BLaER1 treated with 17β-estradiol and CSF1 and Interleukin-3, amounts not matched to agents 10 nM and 100 nM (cell line): ENCODE results near the gene SP3.

Experiments
- H3K27ac ChIP-seq, 11 experiments: shearing (Covaris generic); formaldehyde crosslinking; 2 replicates each; pipeline ENCODE4 v1.8.1; 2022
- H3K27me3 ChIP-seq, 11 experiments: shearing (Covaris generic); formaldehyde crosslinking; 2 replicates each; pipeline ENCODE4 v1.8.1; 2022
- H3K36me3 ChIP-seq, 11 experiments: shearing (Covaris generic); formaldehyde crosslinking; 2 replicates each; pipeline ENCODE4 v1.8.1; 2022
- H3K4me1 ChIP-seq, 10 experiments: shearing (Covaris generic); formaldehyde crosslinking; 2 replicates each; pipeline ENCODE4 v1.8.1; 2022
- H3K4me2 ChIP-seq, 11 experiments: shearing (Covaris generic); formaldehyde crosslinking; 2 replicates each; pipeline ENCODE4 v1.8.1; 2022
- H3K4me3 ChIP-seq, 10 experiments: shearing (Covaris generic); formaldehyde crosslinking; 2 replicates each; pipeline ENCODE4 v1.8.1; 2022
- H3K9ac ChIP-seq, 11 experiments: shearing (Covaris generic); formaldehyde crosslinking; 2 replicates each; pipeline ENCODE4 v1.8.1; 2022
- H3K9me3 ChIP-seq, 11 experiments: shearing (Covaris generic); formaldehyde crosslinking; replicated peaks in 1 of 11; 2 replicates each; pipeline ENCODE4 v1.8.1; 2022
- H4K20me1 ChIP-seq, 11 experiments: shearing (Covaris generic); formaldehyde crosslinking; 2 replicates each; pipeline ENCODE4 v1.8.1; 2022
- Cebpa-rat ChIP-seq, 11 experiments: shearing (Covaris generic); IDR thresholded peaks; 2 replicates each; pipeline ENCODE4 v1.8.1; 2022

SP3 gene

DNA sequence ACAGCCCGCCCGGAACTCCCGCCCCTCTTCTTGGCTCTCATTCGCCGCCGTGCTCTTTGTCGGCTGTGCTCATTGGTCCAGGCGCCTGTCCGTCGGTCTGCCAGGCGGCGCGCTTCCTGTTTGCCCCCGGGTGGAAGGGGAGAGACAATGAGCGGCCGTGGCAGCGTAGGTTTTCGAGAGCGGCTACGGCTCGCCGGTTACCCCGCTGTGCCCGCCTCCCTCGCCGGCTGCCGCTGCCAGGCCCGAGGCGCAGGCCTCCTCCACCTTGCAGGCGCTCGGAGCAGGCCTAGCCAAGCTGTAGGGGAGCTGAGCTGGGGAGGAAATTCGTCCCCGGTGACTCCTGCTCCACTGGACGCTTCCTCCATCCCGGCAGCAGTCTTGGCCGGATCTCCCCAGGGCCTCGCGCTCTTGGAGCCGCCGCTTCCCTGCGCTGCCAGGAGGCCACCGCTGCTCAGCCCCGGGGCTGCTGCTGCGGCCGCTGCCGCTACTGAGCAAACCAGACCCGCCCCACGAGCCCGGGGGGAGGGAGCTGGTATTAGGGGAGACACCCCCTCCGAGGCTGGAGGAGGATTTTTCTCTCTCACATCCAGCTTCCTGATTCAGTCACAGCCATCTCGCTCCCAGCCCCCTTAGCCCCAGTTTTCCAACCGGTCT, at the start of gene SP3:
Gene SP3 (minus strand): TSS at position 2 of the 654 bp plus-strand sequence. CDS start 202 bp downstream, outside the sequence.
- H3K9ac ChIP-seq = peak within 1 kb of the TSS; percentile 99 to 100 (median 100)
- H4K20me1 ChIP-seq = peaks cover 0 to 25% (median 20%) of the 10 kb centered on the region in 11 experiments; a peak in 12 of 22 replicates
- peak within 1 kb of the TSS; percentile 83 to 95 (median 89) for H3K4me2 ChIP-seq
- no peak for TF ChIP-seq Cebpa-rat (IDR thresholded peaks at IDR 0.05)
- peak within 1 kb of the TSS; percentile 95 to 100 (median 100) for H3K27ac ChIP-seq
- peak within 1 kb of the TSS; percentile 80 to 99 (median 93) for H3K4me3 ChIP-seq
- no peaks in the 10 kb centered on the region for H3K27me3 ChIP-seq
- peaks cover 10 to 21% (median 12%) of the 10 kb centered on the region in 11 experiments; a peak in 20 of 22 replicates for H3K36me3 ChIP-seq
- peaks cover 17 to 42% (median 32%) of the 10 kb centered on the region in 10 experiments for H3K4me1 ChIP-seq
- peaks cover 9 to 12% (median 11%) of the 10 kb centered on the region in 11 experiments; a peak in 20 of 22 replicates for H3K9me3 ChIP-seq

- H3K4me1 ChIP-seq = peaks cover 4 to 24% (median 15%) of the 10 kb centered on the region in 10 experiments; a peak in 18 of 20 replicates
- H4K20me1 ChIP-seq = no peaks in the 10 kb centered on the region
- H3K27me3 ChIP-seq = peaks cover 7 to 40% (median 19%) of the 10 kb centered on the region in 11 experiments; a peak in 19 of 22 replicates
- no peaks in the 10 kb centered on the region for H3K36me3 ChIP-seq
- no peak overlapping the region for H3K9ac ChIP-seq
- no peak overlapping the region for H3K27ac ChIP-seq
- no peak for TF ChIP-seq Cebpa-rat (IDR thresholded peaks at IDR 0.05)
- H3K4me3 ChIP-seq = no peak overlapping the region
- peak overlapping the region in 4 of 11 experiments; percentile 2 to 47 (median 26); a peak in 2 of 22 replicates for H3K4me2 ChIP-seq
- H3K9me3 ChIP-seq = peaks cover 0 to 18% (median 12%) of the 10 kb centered on the region in 11 experiments; a peak in 16 of 22 replicates
These were observed 49.5 kb upstream of the SP3 start for GRCh38 chr2:174014699-174015070.

GRCh38 chr2:174014011-174014698, 49.0 kb upstream of the SP3 start:
- no peak overlapping the region for H3K9ac ChIP-seq
- H3K4me2 ChIP-seq = peak overlapping the region in 8 of 11 experiments; percentile 8 to 70 (median 46); a peak in 10 of 22 replicates
- no peaks in the 10 kb centered on the region for H4K20me1 ChIP-seq
- H3K4me3 ChIP-seq = no peak overlapping the region
- H3K9me3 ChIP-seq = peaks cover 0 to 18% (median 12%) of the 10 kb centered on the region in 11 experiments; a peak in 16 of 22 replicates
- H3K36me3 ChIP-seq = no peaks in the 10 kb centered on the region
- peak overlapping the region in 1 of 11 experiments; percentile 8; a peak in 1 of 22 replicates for H3K27ac ChIP-seq
- peaks cover 4 to 24% (median 15%) of the 10 kb centered on the region in 10 experiments; a peak in 18 of 20 replicates for H3K4me1 ChIP-seq
- no peak for TF ChIP-seq Cebpa-rat (IDR thresholded peaks at IDR 0.05)
- peaks cover 7 to 44% (median 19%) of the 10 kb centered on the region in 11 experiments; a peak in 19 of 22 replicates for H3K27me3 ChIP-seq

- Histone ChIP-seq H3K27ac (peak overlapping the region in 3 of 11 experiments; percentile 2 to 13 (median 10); a peak in 2 of 22 replicates), H3K4me1 (peaks cover 6 to 24% (median 16%) of the 10 kb centered on the region in 10 experiments; a peak in 19 of 20 replicates), H3K27me3 (peaks cover 7 to 52% (median 19%) of the 10 kb centered on the region in 11 experiments; a peak in 19 of 22 replicates), H3K36me3 (no peaks in the 10 kb centered on the region), H4K20me1 (no peaks in the 10 kb centered on the region), H3K9me3 (peaks cover 0 to 18% (median 12%) of the 10 kb centered on the region in 11 experiments; a peak in 16 of 22 replicates), H3K4me3 (0 out of 20 replicates have a peak overlapping the region, but pooled peaks of 1 of the 10 experiments have one; percentile 42), H3K4me2 (peak overlapping the region in 10 of 11 experiments; percentile 8 to 83 (median 54); a peak in 18 of 22 replicates), H3K9ac (no peak overlapping the region; a peak in 1 of 22 replicates)
- no peak for TF ChIP-seq Cebpa-rat (IDR thresholded peaks at IDR 0.05)
These were observed 48.2 kb upstream of the SP3 start for GRCh38 chr2:174013315-174013751.

GRCh38 chr2:174012347-174013314, 47.5 kb upstream of the SP3 start:
- Histone ChIP-seq H3K4me1 (peaks cover 13 to 31% (median 20%) of the 10 kb centered on the region in 10 experiments), H3K36me3 (no peaks in the 10 kb centered on the region), H3K9me3 (peaks cover 0 to 18% (median 12%) of the 10 kb centered on the region in 11 experiments; a peak in 16 of 22 replicates), H3K27me3 (peaks cover 7 to 59% (median 19%) of the 10 kb centered on the region in 11 experiments; a peak in 19 of 22 replicates), H3K4me2 (peak overlapping the region; percentile 17 to 83 (median 47); a peak in 20 of 22 replicates), H3K4me3 (peak overlapping the region in 2 of 10 experiments; percentile 19 to 42; a peak in 3 of 20 replicates), H3K9ac (peak overlapping the region in 1 of 11 experiments; percentile 7; a peak in 1 of 22 replicates), H4K20me1 (no peaks in the 10 kb centered on the region), H3K27ac (peak overlapping the region in 1 of 11 experiments; percentile 2; a peak in 2 of 22 replicates)
- TF ChIP-seq Cebpa-rat (IDR thresholded peaks at IDR 0.05) = no peak

- Histone ChIP-seq H3K4me1 (peaks cover 21 to 39% (median 28%) of the 10 kb centered on the region in 10 experiments), H3K27ac (no peak overlapping the region), H3K36me3 (no peaks in the 10 kb centered on the region), H3K4me3 (no peak overlapping the region), H3K27me3 (peaks cover 7 to 64% (median 19%) of the 10 kb centered on the region in 11 experiments; a peak in 19 of 22 replicates), H3K9me3 (peaks cover 0 to 18% (median 12%) of the 10 kb centered on the region in 11 experiments; a peak in 16 of 22 replicates), H4K20me1 (no peaks in the 10 kb centered on the region), H3K4me2 (no peak overlapping the region), H3K9ac (no peak overlapping the region)
- no peak for TF ChIP-seq Cebpa-rat (IDR thresholded peaks at IDR 0.05)
These were observed 46.6 kb upstream of the SP3 start for GRCh38 chr2:174011796-174012195.

DNA sequence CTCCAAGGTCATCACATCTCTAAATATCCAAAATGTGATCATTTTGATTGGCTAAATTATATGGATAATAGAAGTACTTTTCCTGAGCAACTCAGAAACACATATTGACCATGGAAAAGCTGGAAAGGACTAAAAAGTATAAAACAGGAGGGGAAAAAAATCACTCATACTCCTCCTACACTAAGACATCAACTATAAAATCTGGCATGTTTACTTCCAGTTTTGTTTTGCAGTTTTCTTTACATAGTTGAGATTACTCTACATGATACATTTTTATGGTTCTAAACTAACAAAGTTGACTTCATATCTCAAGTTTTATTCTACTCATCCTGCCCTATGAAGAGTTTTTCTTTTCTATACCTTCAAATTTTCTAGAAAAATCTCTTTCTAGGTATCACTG, 46.0 kb upstream of the SP3 start:
- TF ChIP-seq Cebpa-rat (IDR thresholded peaks at IDR 0.05) = no peak
- H3K36me3 ChIP-seq = no peaks in the 10 kb centered on the region
- no peaks in the 10 kb centered on the region for H4K20me1 ChIP-seq
- H3K27me3 ChIP-seq = peaks cover 7 to 67% (median 19%) of the 10 kb centered on the region in 11 experiments; a peak in 19 of 22 replicates
- no peak overlapping the region for H3K4me3 ChIP-seq
- H3K9me3 ChIP-seq = peaks cover 0 to 18% (median 12%) of the 10 kb centered on the region in 11 experiments; a peak in 16 of 22 replicates
- no peak overlapping the region for H3K27ac ChIP-seq
- no peak overlapping the region for H3K9ac ChIP-seq
- no peak overlapping the region for H3K4me2 ChIP-seq
- peaks cover 28 to 45% (median 34%) of the 10 kb centered on the region in 10 experiments for H3K4me1 ChIP-seq
